IMR-90 (cell line): ENCODE data around the gene ILF3. TPM values are rescaled to one million over a fixed set of nuclear protein-coding genes. Genes with fewer than 3 reads are reported as not detected.

Experiments
- ATAC-seq: fragments of 200-7000 bp; cut with Tn5 transposase; 2 replicates; pipeline ENCODE4 v1.9.1; 2020; ENCODE audit warnings: low read depth, mild to moderate bottlenecking, moderate library complexity
- BruUV-seq: library from RNA; stranded (reverse); fragments of 400-500 nt; replicated peaks from 2 replicates; lab custom pipeline; 2021; lab: Mats Ljungman, UMichigan
- CTCF ChIA-PET: fragments of 300-600 bp; formaldehyde crosslinking; extraction: SDS; loops from one replicate; lab custom pipeline; 2021; ENCODE audit warnings: antibody characterized with exemption; lab: Yijun Ruan, JAX
- POLR2A ChIA-PET: fragments of 300-600 bp; sonication (Branson Sonifier 250); formaldehyde crosslinking; loops from one replicate; lab custom pipeline; 2022; ENCODE audit warnings: antibody characterized with exemption; ENCODE audit not compliant: unreplicated experiment; lab: Charles Lee
- DNase-seq: peaks from one replicate; pipeline ENCODE4 v3.0.0; 2013
- H2AFZ ChIP-seq: replicated peaks from 2 replicates; pipeline ENCODE3; 2013; ENCODE audit warnings: low read length, mild to moderate bottlenecking; ENCODE audit not compliant: poor library complexity
- H2AK5ac ChIP-seq: 2 replicates; pipeline ENCODE4 v1.6.1; 2013; ENCODE audit warnings: low read depth, low read length, inconsistent platforms
- H2AK9ac ChIP-seq: replicated peaks from 2 replicates; pipeline ENCODE3; 2013; ENCODE audit warnings: mild to moderate bottlenecking, low read depth, low read length, moderate library complexity; ENCODE audit not compliant: poor library complexity
- H2BK120ac ChIP-seq: 2 replicates; pipeline ENCODE4 v1.6.1; 2013; ENCODE audit warnings: low read depth, low read length, inconsistent platforms
- H2BK15ac ChIP-seq: 3 replicates; pipeline ENCODE4 v1.6.1; 2013; ENCODE audit warnings: low read depth, low read length, inconsistent platforms
- H2BK20ac ChIP-seq: 2 replicates; pipeline ENCODE4 v1.6.1; 2013; ENCODE audit warnings: low read depth, mild to moderate bottlenecking, inconsistent platforms, low read length, moderate library complexity
- H2BK5ac ChIP-seq: 2 replicates; pipeline ENCODE4 v1.6.1; 2013; ENCODE audit warnings: mild to moderate bottlenecking, low read depth, low read length, inconsistent platforms; ENCODE audit not compliant: poor library complexity, severe bottlenecking
- H3K14ac ChIP-seq: replicated peaks from 2 replicates; pipeline ENCODE4 v1.6.1; 2013; ENCODE audit warnings: low read depth, low read length, inconsistent platforms
- H3K18ac ChIP-seq: 2 replicates; pipeline ENCODE4 v1.6.1; 2013; ENCODE audit warnings: low read depth, low read length, control low read depth
- H3K23ac ChIP-seq: 2 replicates; pipeline ENCODE4 v1.6.1; 2013; ENCODE audit warnings: low read depth, low read length, inconsistent platforms
- H3K27ac ChIP-seq: 2 replicates; pipeline ENCODE4 v1.5.1; 2013; ENCODE audit warnings: mild to moderate bottlenecking, control low read depth, low read length; ENCODE audit not compliant: insufficient read depth
- H3K27me3 ChIP-seq: 2 replicates; pipeline ENCODE4 v1.6.1; 2013; ENCODE audit warnings: low read length; ENCODE audit not compliant: control insufficient read depth, insufficient read depth
- H3K36me3 ChIP-seq: 2 replicates; pipeline ENCODE4 v1.6.1; 2013; ENCODE audit warnings: low read length, mixed read lengths; ENCODE audit not compliant: control insufficient read depth, insufficient read depth
- H3K4ac ChIP-seq: 2 replicates; pipeline ENCODE4 v1.6.1; 2013; ENCODE audit warnings: low read depth, low read length, inconsistent platforms
- H3K4me1 ChIP-seq: 2 replicates; pipeline ENCODE4 v1.6.1; 2013; ENCODE audit warnings: low read length, mixed read lengths; ENCODE audit not compliant: control insufficient read depth, insufficient read depth
- H3K4me2 ChIP-seq: 2 replicates; pipeline ENCODE4 v1.6.1; 2013; ENCODE audit warnings: low read depth, mild to moderate bottlenecking, control low read depth, low read length, moderate library complexity
- H3K4me3 ChIP-seq: 2 replicates; pipeline ENCODE4 v1.5.1; 2013; ENCODE audit warnings: low read depth, mild to moderate bottlenecking, control low read depth, low read length, moderate library complexity; ENCODE audit not compliant: insufficient read depth
- H3K56ac ChIP-seq: 2 replicates; pipeline ENCODE4 v1.6.1; 2013; ENCODE audit warnings: low read length, inconsistent platforms; ENCODE audit not compliant: insufficient read depth; ENCODE audit errors: extremely low read depth
- H3K79me1 ChIP-seq, 2 experiments: 2 replicates each; pipeline ENCODE4 v1.6.1; 2013; ENCODE audit warnings: low read length in 2 of 2, inconsistent platforms in 1 of 2, low read depth in 1 of 2
- H3K9ac ChIP-seq: 2 replicates; pipeline ENCODE4 v1.6.1; 2013; ENCODE audit warnings: low read depth, low read length, control low read depth
- H3K9me1 ChIP-seq: 2 replicates; pipeline ENCODE4 v1.6.1; 2013; ENCODE audit warnings: low read length, inconsistent platforms; ENCODE audit not compliant: insufficient read depth
- H3K9me3 ChIP-seq: 2 replicates; pipeline ENCODE4 v1.6.1; 2013; ENCODE audit warnings: low read length; ENCODE audit not compliant: control insufficient read depth, insufficient read depth
- H4K20me1 ChIP-seq: 2 replicates; pipeline ENCODE4 v1.6.1; 2013; ENCODE audit warnings: low read length, inconsistent platforms; ENCODE audit not compliant: insufficient read depth
- H4K5ac ChIP-seq: 2 replicates; pipeline ENCODE4 v1.6.1; 2013; ENCODE audit warnings: mild to moderate bottlenecking, low read depth, low read length, control low read depth
- H4K8ac ChIP-seq, 2 experiments: 2 replicates each; pipeline ENCODE4 v1.6.1; 2013; ENCODE audit warnings: low read depth in 2 of 2, low read length in 2 of 2, control low read depth in 1 of 2, inconsistent platforms in 1 of 2
- H4K91ac ChIP-seq: 2 replicates; pipeline ENCODE4 v1.6.1; 2013; ENCODE audit warnings: low read depth, low read length, inconsistent platforms; ENCODE audit not compliant: insufficient read depth
- BHLHE40 ChIP-seq: fragments of 150-350 bp; IDR thresholded peaks from 2 replicates; pipeline ENCODE4 v1.6.1; 2016; ENCODE audit warnings: mild to moderate bottlenecking, low read depth, low read length
- CEBPB ChIP-seq: IDR thresholded peaks from 2 replicates; pipeline ENCODE4 v1.6.1; 2012; ENCODE audit warnings: low read depth, low read length, improper control_type of control experiment
- CHD1 ChIP-seq: IDR thresholded peaks from 2 replicates; pipeline ENCODE4 v1.6.1; 2012; ENCODE audit warnings: low read depth, low read length, improper control_type of control experiment
- FOS ChIP-seq: fragments of 150-350 bp; IDR thresholded peaks from 2 replicates; pipeline ENCODE4 v1.6.1; 2016; ENCODE audit warnings: low read depth, low read length
- MAFK ChIP-seq: IDR thresholded peaks from 2 replicates; pipeline ENCODE4 v1.6.1; 2012; ENCODE audit warnings: low read depth, low read length, improper control_type of control experiment
- MAZ ChIP-seq: IDR thresholded peaks from 2 replicates; pipeline ENCODE4 v1.6.1; 2012; ENCODE audit warnings: low read depth, mild to moderate bottlenecking, low read length, improper control_type of control experiment, moderate library complexity, borderline replicate concordance
- MXI1 ChIP-seq: IDR thresholded peaks from 2 replicates; pipeline ENCODE4 v1.6.1; 2012; ENCODE audit warnings: low read depth, mild to moderate bottlenecking, low read length, moderate library complexity, borderline replicate concordance
- NFE2L2 ChIP-seq: fragments of 150-350 bp; IDR thresholded peaks from 2 replicates; pipeline ENCODE4 v1.6.1; 2016; ENCODE audit warnings: low read depth, mild to moderate bottlenecking, low read length
- POLR2A ChIP-seq: IDR thresholded peaks from 2 replicates; pipeline ENCODE4 v1.6.1; 2012; ENCODE audit warnings: mild to moderate bottlenecking, low read depth, low read length
- RAD21 ChIP-seq: IDR thresholded peaks from 2 replicates; pipeline ENCODE4 v1.6.1; 2012; ENCODE audit warnings: low read length, improper control_type of control experiment
- RCOR1 ChIP-seq: IDR thresholded peaks from 2 replicates; pipeline ENCODE4 v1.6.1; 2012; ENCODE audit warnings: mild to moderate bottlenecking, low read length, improper control_type of control experiment; ENCODE audit not compliant: insufficient replicate concordance
- RFX5 ChIP-seq: IDR thresholded peaks from 2 replicates; pipeline ENCODE4 v1.8.0; 2012; ENCODE audit warnings: low read depth, mild to moderate bottlenecking, low read length, moderate library complexity
- SMC3 ChIP-seq: fragments of 150-350 bp; IDR thresholded peaks from 2 replicates; pipeline ENCODE4 v1.6.1; 2016; ENCODE audit warnings: low read depth, mild to moderate bottlenecking, antibody characterized with exemption, low read length, moderate library complexity
- WGBS, 2 experiments: methylation state at CpG; one replicate each; pipeline versions ENCODE4 v1.1.5 to v1.1.7; 2013; ENCODE audit warnings: missing lambda C conversion rate in 2 of 2; ENCODE audit not compliant: insufficient read length in 1 of 2; ENCODE audit errors: extremely low coverage in 2 of 2; 5-methylcytosine and 5-hydroxymethylcytosine counted together
- dilution Hi-C: fragments of 300-500 bp; cut with HindIII; formaldehyde crosslinking; loops from one replicate; pipeline ENCODE4 v1.14.3; 2018; ENCODE audit warnings: low sequenced_read_pairs; ENCODE audit not compliant: unreplicated experiment
- in situ Hi-C: fragments of 300-500 bp; cut with MboI; formaldehyde crosslinking; loops from 3 replicates; pipeline ENCODE4 v1.14.3; 2019; ENCODE audit warnings: low sequenced_read_pairs, inconsistent platforms, mixed read lengths
- intact Hi-C: fragments of 100-400 bp; cut with micrococcal nuclease; formaldehyde crosslinking; loops from 2 replicates; pipeline ENCODE4 v1.10.0; 2022
- polyA plus RNA-seq, 3 experiments: library from polyadenylated mRNA; depleted of rRNA; stranded (reverse); fragments of >200 nt; gene quantifications; 2 replicates each; pipeline ENCODE4 v1.2.3, GENCODE V29; 2012; ENCODE audit warnings: low replicate concordance in 1 of 3
- total RNA-seq: library from RNA; depleted of rRNA; stranded (reverse); fragments of >200 nt; gene quantifications from 2 replicates; pipeline ENCODE4 v1.2.3, GENCODE V29; 2012
- TF ChIP-seq, protein P1 (sequence below): fragments of 150-350 bp; IDR thresholded peaks from 2 replicates; pipeline ENCODE4 v1.6.1; 2017; ENCODE audit warnings: mild to moderate bottlenecking, antibody characterized with exemption, low read length, low read depth
- TF ChIP-seq, protein P2 (sequence below): conservative IDR thresholded peaks from 2 replicates; pipeline ENCODE4 v1.5.1; 2012; ENCODE audit warnings: mild to moderate bottlenecking, low read depth, low read length, improper control_type of control experiment

Gene ILF3
- total and polyA plus RNA-seq, 2 of the 4 experiments (the other 2 are of a cell fraction), result 120 to 166 TPM

DNA sequence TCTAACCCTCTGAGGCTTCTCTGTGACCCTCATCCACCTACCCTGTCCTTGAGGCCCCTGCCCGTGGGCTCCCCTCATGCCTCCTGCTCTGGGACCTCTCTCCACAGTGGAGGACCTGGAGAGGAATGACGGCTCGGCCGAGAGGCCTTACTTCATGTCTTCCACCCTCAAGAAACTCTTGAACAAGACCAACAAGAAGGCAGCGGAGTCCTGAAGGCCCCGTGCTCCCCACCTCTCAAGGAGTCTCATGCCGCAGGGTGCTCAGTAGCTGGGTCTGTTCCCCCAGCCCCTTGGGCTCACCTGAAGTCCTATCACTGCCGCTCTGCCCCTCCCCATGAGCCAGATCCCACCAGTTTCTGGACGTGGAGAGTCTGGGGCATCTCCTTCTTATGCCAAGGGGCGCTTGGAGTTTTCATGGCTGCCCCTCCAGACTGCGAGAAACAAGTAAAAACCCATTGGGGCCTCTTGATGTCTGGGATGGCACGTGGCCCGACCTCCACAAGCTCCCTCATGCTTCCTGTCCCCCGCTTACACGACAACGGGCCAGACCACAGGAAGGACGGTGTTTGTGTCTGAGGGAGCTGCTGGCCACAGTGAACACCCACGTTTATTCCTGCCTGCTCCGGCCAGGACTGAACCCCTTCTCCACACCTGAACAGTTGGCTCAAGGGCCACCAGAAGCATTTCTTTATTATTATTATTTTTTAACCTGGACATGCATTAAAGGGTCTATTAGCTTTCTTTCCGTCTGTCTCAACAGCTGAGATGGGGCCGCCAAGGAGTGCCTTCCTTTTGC is 10.8 kb upstream of the ILF3 start:
- no TSS peak for BruUV-seq
- Histone ChIP-seq H4K91ac (no peak overlapping the region), H3K4me3 (no peak overlapping the region), H2BK20ac (no peak overlapping the region), H2BK5ac (no peak overlapping the region), H3K18ac (no peak overlapping the region), H3K9me3 (no peaks in the 10 kb centered on the region), H4K5ac (no peak overlapping the region), H4K20me1 (no peaks in the 10 kb centered on the region), H4K8ac (no peak overlapping the region), H2AFZ (peak overlapping the region; percentile 13), H3K9me1 (no peaks in the 10 kb centered on the region), H3K27me3 (no peaks in the 10 kb centered on the region), H2BK15ac (no peak overlapping the region), H3K4me1 (peaks cover 3% of the 10 kb centered on the region; the same call in 1 of the 2 replicates), H3K14ac (no peak overlapping the region), H3K4ac (no peak overlapping the region), H3K79me1 (no peaks in the 10 kb centered on the region; a peak in 1 of 4 replicates), H3K56ac (no peak overlapping the region), H3K9ac (no peak overlapping the region), H3K36me3 (peaks cover 28% of the 10 kb centered on the region), H3K4me2 (no peak overlapping the region), H2BK120ac (no peak overlapping the region), H3K23ac (no peak overlapping the region), H3K27ac (no peak overlapping the region), H2AK9ac (no peak overlapping the region), H2AK5ac (no peak overlapping the region)
- WGBS, 2 experiments, result 91% methylated on average over 6 of the region's 21 CpGs; no CpG with 5 or more reads in 1 of the 2 experiments
- in situ Hi-C loops, result loop anchor here (5.0 to 10.0 kb wide), 2 partner anchors 61 to 149 kb away; no protein-coding TSS in a partner anchor
- ChIA-PET CTCF (interaction anchor here (1.2 to 2.3 kb wide), 2 partner anchors 21 to 63 kb away, joined by 3 to 38 read pairs; no protein-coding TSS in a partner anchor), POLR2A (no interaction called here)
- dilution Hi-C loops, result no loop called here
- intact Hi-C loops, result loop anchor here (10.0 kb wide), 1 partner anchor 159 kb away; no protein-coding TSS in a partner anchor
- ATAC-seq, result no peak
- DNase-seq, result no peak
- TF ChIP-seq RCOR1 (no peak), MAZ (no peak), RAD21 (no peak), MAFK (no peak), SMC3 (no peak), BHLHE40 (no peak), CEBPB (no peak), CHD1 (no peak), RFX5 (no peak), MXI1 (no peak), NFE2L2 (no peak), POLR2A (no peak), FOS (no peak)
- TF ChIP-seq, protein P1, sequence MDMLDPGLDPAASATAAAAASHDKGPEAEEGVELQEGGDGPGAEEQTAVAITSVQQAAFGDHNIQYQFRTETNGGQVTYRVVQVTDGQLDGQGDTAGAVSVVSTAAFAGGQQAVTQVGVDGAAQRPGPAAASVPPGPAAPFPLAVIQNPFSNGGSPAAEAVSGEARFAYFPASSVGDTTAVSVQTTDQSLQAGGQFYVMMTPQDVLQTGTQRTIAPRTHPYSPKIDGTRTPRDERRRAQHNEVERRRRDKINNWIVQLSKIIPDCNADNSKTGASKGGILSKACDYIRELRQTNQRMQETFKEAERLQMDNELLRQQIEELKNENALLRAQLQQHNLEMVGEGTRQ, result no peak
- TF ChIP-seq, protein P2, sequence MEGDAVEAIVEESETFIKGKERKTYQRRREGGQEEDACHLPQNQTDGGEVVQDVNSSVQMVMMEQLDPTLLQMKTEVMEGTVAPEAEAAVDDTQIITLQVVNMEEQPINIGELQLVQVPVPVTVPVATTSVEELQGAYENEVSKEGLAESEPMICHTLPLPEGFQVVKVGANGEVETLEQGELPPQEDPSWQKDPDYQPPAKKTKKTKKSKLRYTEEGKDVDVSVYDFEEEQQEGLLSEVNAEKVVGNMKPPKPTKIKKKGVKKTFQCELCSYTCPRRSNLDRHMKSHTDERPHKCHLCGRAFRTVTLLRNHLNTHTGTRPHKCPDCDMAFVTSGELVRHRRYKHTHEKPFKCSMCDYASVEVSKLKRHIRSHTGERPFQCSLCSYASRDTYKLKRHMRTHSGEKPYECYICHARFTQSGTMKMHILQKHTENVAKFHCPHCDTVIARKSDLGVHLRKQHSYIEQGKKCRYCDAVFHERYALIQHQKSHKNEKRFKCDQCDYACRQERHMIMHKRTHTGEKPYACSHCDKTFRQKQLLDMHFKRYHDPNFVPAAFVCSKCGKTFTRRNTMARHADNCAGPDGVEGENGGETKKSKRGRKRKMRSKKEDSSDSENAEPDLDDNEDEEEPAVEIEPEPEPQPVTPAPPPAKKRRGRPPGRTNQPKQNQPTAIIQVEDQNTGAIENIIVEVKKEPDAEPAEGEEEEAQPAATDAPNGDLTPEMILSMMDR, result no peak
